DND-41 (cell line): Measurements from ENCODE around the gene SAP30L.

Experiments used
- EZH2 ChIP-seq: IDR thresholded peaks from 3 replicates; pipeline ENCODE4 v1.6.1; 2012; ENCODE audit warnings: borderline replicate concordance, low read depth, mild to moderate bottlenecking, moderate library complexity, low read length, inconsistent platforms; ENCODE audit not compliant: severe bottlenecking
- TF ChIP-seq, protein P1 (sequence below): IDR thresholded peaks from 2 replicates; pipeline ENCODE4 v1.5.1; 2012; ENCODE audit warnings: borderline replicate concordance, low read length, moderate library complexity, mild to moderate bottlenecking; ENCODE audit not compliant: poor library complexity, severe bottlenecking; ENCODE audit errors: extremely low read depth

GRCh38 chr5:154406826-154407225 lies 39.0 kb upstream of the SAP30L start:
- TF ChIP-seq, protein P1, sequence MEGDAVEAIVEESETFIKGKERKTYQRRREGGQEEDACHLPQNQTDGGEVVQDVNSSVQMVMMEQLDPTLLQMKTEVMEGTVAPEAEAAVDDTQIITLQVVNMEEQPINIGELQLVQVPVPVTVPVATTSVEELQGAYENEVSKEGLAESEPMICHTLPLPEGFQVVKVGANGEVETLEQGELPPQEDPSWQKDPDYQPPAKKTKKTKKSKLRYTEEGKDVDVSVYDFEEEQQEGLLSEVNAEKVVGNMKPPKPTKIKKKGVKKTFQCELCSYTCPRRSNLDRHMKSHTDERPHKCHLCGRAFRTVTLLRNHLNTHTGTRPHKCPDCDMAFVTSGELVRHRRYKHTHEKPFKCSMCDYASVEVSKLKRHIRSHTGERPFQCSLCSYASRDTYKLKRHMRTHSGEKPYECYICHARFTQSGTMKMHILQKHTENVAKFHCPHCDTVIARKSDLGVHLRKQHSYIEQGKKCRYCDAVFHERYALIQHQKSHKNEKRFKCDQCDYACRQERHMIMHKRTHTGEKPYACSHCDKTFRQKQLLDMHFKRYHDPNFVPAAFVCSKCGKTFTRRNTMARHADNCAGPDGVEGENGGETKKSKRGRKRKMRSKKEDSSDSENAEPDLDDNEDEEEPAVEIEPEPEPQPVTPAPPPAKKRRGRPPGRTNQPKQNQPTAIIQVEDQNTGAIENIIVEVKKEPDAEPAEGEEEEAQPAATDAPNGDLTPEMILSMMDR = no peak
- TF ChIP-seq EZH2 = no peak
